GM19193 (cell line): ENCODE data around the gene ONECUT2.

ENCODE experiments used
- POLR2A ChIP-seq: IDR thresholded peaks from 4 replicates; pipeline ENCODE4 v1.6.1; 2011; ENCODE audit not compliant: insufficient read depth, insufficient read length; ENCODE audit errors: extremely low read depth

Gene ONECUT2

DNA sequence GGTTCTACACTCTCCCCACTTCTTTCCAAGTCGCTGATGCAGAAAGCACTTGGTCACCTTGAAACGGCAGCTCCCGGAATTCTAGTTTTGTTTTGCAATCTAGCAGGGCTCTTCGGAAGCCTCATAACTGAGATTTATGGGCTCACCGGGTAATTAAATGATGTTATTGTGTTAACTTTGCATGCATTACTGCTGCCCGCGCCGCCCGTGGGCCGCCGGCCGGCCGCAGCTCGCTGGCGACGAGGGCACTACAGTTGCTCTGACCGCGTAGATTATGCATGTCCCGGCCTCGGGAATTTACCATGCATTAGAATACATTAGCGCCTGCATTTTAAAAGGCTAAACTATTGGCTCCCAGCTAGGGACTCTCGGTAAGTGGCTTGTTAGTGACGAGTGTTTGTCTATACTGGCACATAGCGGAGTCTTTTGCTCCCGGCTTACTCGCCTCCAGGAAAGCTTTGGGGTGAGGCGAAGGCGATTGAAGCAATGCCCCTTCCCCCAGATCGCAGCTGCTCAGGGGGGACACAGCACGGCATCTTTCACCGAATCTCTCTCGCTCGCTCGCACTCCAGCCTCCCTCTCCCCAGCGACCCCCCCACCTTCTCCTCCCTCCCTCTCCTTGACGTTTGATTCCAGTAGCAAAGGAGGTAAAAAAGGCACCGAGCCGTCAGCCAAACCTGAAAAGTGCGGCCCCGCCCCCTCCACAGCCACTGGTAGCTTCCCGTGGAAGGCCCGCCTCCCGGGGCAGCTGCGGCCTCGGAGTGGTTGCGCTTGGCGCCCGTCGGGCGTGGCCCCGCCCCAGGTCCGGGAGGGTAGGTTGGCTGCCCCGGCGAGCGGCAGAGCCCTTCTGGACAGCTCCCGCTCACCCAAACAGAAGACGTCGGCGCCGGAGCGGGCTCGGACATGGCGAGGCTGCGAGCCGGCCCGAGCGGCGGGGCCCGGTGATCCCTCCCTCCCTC lies at the start of gene ONECUT2:
ONECUT2 (plus strand) TSS at position 839 of the 959 bp plus-strand sequence. CDS start 343 bp downstream, outside the sequence.
- TF ChIP-seq POLR2A = no peak

DNA sequence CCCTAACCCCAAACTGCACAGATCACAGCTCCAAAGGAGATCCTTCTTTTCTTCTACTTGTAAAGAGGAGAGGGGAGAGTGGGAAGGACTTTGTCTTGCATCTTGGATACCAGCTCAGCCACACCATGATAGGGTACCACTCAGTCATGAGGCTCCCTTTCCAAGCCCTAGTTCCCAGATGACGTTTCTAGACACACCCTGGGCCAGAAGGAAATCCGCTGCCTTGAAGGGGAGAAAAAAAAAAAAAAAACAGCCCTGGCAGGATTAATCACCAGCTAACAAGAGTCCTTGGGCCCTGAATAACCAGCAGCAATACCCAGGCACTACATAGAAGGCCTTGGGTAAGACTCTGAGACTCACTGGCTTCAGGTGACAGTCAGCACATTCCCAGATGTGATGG lies 45.9 kb upstream of the ONECUT2 start:
- TF ChIP-seq POLR2A = no peak

DNA sequence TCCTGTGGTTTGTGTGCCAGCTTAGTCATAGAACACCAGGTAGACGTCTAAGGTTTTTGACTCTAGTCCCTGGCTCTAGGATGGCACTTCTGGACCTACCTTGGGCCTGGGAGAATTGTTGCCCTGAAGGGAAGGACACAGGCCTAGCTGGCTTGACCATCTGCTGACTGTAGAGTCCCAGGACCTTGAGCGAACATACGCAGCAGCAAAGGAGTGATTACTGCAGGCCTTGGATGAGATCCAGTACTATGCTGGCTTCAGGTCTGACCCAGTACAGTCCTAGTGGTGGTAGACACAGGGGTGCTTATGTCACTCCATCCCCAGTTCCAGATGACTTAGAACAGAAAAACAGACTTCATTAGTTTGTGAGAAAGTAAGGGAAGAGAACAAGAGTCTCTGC lies 45.1 kb upstream of the ONECUT2 start:
- TF ChIP-seq POLR2A = no peak

DNA sequence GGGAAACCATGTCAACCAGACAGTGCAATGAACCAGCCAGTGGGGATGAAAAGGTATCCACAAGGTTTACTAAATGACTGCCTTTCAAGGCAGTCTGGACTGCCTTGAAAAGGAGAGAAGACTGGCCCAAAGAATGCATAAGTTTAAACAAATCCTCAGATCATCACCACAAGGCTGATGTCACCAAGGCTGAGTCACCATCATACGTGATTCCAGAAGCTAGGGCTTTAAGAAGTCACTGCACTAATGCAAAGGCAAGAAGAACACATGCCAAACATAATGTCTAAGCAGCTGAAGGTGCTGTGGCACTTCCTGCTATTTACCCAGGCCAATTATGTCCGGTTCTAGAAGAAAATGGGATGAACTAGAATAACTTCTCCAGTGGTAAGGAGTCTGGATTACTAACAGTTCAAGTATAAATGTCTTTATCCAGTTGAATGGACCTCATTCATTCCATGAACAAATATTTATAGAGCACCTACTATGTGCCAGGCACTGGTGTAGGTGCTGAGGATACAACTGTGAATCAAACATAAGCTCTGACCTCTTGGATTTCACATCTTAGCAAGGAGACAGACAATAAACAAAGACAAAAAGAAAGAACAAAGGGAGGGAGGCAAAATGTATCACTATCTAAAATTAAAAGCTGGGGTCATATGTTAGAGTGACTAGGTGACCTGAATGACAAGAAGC lies 37.6 kb upstream of the ONECUT2 start:
- TF ChIP-seq POLR2A = no peak

DNA sequence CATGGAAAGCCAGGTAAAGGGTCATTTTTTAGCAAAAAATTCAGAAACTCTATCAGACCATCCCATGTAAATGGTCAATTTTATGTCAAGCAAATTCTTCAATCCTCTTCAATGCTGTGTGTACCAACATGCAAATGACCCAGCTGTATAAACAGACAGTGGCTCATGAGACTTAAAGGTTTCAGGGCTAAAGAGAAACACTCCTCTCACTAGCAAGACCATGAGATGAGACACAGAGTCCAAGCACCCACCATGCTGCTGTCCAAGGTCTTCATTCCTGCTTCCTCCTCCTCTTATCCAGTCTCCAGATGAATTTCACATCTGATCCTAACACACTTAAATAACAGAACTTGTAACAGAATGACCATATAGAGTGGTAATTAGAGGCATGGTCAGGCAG lies 30.8 kb upstream of the ONECUT2 start:
- no peak for TF ChIP-seq POLR2A

DNA sequence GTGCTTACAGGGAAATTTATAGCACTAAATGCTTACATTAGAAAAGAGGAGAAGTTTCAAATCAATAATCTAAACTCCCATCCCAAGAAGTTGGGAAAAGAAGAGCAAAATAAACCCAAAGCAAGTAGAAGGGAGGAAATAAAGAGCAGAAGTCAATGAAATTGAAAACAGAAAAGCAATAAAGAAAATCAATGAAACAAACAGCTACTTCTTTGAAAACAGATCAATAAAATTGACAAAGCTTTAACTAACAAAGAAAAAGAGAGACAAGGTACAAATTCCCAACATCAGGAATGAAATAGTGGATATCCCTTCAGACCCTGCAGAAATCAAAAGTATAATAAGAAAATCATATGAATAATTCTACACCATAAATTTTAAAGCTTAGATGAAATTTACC lies 25.5 kb upstream of the ONECUT2 start:
- TF ChIP-seq POLR2A = no peak

DNA sequence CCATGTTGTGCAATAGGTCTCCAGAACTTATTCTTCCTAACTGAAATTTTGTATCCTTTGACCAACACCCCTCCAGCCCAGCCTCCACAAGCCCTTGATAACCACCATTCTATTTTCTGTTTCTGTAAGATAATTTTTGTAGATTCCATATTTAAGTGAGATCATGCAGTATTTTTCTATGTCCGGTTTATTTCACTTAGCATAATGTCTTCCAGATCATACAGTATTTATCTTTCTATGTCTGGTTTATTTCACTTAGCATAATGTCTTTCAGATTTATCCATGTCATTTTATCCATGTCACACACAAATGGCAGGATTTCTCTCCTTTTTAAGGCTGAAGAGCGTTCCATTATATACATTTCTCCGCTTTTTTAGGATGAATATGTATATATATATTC lies 24.4 kb upstream of the ONECUT2 start:
- TF ChIP-seq POLR2A = no peak

DNA sequence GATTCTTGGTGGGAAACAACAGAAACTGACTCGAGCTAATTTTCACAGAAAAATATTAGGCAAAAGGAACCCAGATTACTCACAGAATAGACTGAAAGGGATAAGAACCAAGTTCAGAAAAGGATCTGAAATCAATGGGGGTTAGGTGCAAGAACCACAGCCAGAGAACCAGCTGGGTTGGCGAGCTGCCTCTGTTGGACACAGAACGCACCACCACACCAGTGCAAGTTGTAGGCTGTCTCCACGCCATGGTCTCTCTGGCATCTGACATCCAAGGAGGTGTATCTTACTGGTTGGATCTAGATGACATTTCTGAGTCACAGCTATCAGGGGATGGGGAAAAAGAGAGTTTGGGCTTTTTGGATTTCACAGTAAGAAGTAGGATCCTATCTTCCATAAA lies 18.6 kb upstream of the ONECUT2 start:
- no peak for TF ChIP-seq POLR2A

DNA sequence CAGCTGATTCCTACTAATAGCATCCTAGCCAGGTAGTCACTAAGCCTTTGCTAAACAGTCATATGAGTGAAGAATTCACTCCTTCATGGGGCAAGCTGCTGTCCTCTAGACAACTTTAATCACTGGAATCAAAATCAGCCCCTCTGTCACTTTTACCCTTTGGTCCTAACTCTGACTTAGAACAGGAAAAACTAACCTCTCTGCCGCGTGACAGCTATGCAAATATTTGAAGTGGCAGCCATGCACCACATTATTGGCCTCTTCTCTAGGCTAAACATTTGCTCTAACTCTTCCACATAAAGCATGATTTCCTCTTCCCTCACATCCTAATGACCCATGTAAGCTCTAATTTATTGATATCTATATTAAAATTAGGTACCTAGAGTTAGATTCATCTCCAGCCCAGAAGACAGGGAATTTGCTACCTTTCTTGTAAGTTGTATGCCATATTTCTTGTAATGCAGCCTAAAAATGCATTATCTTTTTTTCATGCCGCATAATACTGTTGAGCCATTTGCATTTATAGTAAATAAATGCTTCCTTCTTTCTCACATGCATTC lies 12.8 kb upstream of the ONECUT2 start:
- TF ChIP-seq POLR2A = no peak

DNA sequence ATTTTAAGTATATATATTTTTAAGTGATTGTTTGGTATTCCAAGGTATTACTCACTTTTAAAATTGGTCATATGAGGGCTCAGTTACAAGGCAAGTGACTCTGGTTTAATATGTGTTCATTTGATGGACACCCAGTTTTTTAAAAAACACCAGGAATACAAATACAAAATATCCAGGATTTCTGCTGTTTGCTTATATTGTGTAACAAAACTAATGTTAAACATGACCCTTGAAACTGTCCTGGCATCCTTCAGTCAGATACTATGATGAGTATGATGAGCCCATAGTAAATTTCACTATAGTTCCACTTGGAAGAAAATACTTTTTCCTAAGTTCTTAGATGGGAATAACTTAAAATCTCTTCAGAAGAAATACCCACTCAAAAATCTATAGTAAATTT lies 11.4 kb upstream of the ONECUT2 start:
- TF ChIP-seq POLR2A = no peak

DNA sequence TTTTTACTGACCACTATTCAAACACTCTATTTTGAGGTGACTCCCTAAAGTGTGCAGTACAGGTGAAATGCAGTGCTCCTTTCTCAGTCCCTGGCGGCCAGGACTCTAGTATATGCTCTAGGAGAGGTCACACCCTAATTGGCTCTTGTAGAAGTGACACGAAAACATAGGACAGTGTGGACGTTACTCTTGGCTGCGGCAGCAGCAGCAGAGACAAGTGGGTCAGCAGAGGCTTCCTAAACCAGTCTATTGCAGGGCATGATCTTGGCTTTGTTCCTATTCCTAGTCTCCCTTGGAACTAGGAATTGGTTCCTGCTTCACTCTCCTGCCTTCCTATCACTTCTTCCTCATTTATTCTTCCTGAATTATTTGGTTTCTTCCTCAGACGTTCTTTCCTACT lies 10.1 kb upstream of the ONECUT2 start:
- no peak for TF ChIP-seq POLR2A

DNA sequence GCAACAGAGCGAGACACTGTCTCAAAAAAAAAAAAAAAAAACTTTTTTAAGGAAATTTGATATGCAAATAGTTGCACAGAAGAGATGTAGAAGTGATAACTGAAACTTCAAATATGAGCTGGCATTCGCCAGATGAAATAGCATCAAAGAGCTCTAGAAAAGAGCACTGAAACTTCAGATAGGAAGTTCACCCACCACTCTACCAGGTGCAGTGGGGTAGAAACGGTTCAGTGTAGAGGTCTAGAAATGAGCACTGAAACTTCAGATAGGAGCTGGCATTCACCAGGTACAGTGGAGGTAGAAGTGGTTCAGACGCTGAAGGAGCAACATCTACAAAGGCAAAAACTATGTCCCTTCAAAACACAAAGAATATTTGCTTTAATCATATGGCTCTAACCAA lies 9.0 kb upstream of the ONECUT2 start:
- TF ChIP-seq POLR2A = no peak

DNA sequence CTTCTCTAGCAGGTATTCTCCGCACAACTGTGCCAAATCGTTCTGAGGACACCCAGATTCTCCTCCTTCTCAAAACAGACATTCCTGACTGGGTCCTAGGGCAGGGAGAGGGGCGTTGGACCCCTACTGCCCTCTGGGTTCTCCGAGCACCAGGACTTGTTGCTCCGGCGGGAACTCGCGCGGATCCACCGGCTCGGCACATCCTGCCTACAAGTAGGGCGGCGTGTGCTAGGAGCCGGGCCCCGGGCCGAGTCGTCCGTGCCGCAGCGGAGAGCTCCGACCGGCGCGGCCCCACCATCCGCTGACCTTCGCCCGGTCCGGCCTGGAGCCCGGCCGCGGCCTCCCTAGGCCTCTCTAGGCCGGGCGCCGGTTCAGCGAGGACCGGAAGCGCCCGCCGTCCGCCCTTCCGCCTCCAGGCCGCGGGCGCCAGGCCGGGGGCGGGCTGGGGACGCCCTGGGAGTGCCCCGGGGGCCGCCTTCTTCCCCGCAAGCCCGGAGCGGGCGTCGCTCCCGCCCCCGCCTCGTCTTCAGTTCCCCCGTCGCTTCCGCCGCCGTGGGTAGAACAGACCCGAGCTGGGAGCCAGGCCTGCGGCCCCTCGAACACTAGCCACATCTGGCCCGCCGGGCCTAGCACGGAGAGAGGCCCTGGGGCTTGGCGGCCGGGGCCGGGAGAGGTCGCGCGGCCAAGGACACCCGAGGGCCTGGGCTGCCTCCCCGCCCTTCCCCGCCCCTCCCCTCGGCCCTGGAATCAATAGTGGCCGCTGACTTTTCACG lies 7.6 kb upstream of the ONECUT2 start:
- TF ChIP-seq POLR2A = no peak

DNA sequence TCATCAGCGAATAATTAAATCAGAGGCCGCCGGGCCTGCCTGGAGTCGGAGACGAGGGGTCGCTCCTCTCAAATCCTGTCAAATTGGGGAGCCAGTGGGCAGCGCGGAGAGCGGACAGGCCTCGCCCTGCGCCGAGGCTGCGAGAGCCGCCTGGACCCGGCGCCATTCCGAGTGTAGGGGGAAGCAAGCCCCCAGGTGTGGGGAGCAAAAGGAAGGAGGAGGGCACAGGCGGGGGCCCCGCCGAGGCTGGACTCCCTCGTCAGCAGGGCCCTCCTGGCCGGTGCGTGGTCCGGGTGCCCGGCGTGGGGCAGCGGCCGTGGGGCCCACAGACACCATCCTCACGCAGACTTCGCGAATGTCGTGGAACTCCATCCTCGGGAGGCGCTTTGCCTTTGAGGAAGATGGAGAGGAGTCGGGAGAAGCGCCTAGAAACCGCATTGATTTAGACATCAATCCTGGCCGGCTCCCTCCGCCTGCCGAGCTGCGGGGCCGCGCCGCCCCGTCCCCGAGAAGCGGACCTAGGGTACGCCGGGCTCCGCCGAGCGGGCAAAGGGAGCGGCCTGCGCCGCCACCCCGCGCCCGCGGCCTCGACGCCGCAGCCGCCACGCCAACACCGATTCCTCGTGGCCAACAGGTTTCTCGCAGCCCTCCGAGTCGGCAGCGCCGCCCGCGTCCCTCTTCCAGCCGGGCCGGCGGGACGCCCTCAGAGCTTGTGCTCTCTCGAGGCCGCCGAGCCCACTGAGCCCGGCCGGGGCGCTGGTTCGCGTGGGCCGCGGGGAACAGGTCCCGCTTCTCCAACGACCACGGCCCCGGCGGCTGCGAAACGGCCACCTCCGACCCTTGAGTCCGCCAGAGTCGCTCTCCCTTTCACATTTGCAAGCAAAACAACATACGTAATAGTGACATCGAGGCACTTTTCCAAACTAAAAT lies 6.7 kb upstream of the ONECUT2 start:
- TF ChIP-seq POLR2A = no peak

DNA sequence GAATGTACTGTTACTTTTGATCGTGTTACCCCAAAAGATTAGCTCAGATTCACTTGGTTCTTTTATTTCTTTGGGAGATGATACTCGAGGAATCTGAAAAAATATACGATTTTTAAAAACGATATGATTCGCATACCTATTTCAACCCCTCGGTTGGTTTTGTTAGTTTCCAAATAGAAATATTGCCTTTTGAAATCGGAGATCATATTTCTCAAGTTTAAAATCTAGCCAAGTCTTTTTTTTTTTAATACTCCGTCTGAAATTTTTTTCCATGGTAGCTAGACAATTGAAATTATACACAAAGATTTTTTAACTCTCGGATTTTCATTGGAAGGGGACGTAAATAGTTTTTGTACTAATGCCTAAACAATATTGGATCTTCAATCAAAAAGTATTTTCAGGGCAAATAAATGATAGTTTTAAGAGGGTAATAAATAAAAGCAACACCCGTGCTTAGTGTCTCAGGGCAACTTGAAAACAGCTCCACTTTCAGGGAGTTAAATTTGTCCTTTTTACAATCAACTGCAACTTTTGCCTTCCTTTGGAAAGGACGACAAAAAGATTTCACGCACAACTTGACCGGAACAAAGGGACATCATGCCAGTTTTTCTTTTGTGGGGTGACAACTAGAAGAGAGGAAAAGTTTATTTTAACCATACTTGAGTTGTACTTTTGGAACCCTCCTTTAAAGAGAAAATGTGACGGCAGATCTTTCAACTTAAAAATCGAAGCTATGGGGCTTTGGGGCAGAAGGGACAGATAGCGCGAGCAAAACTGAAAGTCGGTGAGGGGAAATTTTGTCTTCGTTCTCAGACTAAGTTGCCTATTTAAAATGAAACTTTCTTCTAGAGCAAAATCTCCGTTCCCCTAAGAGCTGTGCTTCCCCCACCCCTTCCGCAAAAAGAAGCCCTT lies 5.8 kb upstream of the ONECUT2 start:
- no peak for TF ChIP-seq POLR2A
